NCI-H69 (cell line): ENCODE measurements around the gene SAMD3.
A peak's percentile ranks its signal among the peaks of the same experiment; 100 is the strongest.
"Not testable (repeated sequence)": the region's sequence is repeated elsewhere in the genome, so short reads cannot be mapped to it uniquely, and the experiment has no call there.

Source experiments
- DNase-seq: peaks from one replicate; lab custom pipeline; 2025; lab: John Stamatoyannopoulos, UW

SAMD3 gene

GRCh38 chr6:130173377-130174004 is 49.3 kb downstream of the SAMD3 start:
- DNase-seq = not testable (repeated sequence)

DNA sequence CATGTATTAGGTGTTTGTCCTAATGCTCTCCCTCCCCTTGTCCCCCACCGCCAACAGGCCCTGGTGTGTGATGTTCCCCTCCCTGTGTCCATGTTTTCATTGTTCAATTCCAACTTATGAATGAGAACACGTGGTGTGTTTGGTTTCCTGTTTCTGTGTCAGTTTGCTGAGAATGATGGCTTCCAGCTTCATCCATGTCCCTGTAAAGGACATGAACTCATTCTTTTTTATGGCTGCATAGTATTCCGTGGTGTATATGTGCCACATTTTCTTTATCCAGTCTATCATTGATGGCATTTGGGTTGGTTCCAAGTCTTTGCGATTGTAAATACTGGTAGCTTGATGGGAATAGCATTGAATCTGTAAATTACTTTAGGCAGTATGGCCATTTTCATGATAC is 52.6 kb downstream of the SAMD3 start:
- not testable (repeated sequence) for DNase-seq

DNA sequence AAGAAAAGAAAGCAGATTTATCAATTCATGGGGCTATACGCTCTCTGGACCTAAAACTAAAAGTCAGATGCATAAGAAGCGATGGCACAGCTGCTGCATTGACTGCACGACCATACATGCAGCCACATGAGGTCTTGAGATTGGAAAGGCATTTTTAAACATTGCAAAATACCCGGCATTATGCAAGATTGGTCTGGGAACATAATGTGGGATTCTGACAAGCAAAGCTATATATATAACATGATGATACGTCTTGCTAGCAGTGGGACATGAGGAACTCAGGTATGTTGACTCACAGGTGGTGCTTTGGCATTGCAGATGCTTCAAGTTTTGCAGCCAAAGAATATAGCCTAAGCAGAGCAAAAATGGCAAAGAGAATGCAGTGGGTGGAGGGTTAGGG is 55.1 kb downstream of the SAMD3 start:
- DNase-seq = no peak

DNA sequence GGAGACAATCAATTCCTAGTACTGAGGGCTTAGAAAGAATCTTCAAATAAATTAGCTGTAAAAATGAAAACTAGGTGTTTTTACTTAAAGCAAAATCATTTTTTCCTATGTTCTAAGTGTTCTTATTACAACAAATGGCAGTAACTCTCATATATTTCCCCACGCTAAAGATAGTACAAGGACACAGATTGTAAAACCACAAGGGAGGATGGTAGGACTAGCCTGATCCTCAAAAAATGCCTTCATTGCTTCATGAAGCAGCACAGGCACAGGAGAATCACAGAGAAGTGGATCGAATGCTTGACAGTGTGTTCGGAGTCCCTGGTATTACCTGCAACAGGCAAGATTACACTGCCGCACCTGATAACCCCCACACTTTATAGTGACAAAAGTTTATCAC is 58.5 kb downstream of the SAMD3 start:
- no peak for DNase-seq

GRCh38 chr6:130163266-130163665 is 59.5 kb downstream of the SAMD3 start:
- DNase-seq = no peak

GRCh38 chr6:130162421-130162820 is 60.3 kb downstream of the SAMD3 start:
- DNase-seq = no peak

- DNase-seq = no peak
Measured at GRCh38 chr6:130161683-130162404, 60.9 kb downstream of the SAMD3 start.

DNA sequence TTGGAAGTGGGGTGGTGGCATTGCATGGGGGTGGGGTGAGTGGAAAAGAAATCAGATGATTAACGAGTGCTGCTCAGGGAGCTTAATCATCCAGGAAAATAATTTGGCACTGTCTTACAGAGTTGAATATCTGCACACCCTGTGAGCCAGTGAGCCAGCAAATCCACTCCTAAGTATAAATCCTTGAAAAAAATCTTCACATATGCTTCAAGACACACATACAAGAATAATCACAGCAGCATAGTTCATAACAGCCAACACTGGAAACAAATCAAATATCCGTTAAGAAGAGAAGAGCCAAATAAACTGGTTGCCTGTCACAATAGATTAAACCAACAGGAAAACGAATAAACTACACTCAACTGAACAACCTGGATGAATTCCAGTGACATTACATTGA is 62.8 kb downstream of the SAMD3 start:
- DNase-seq = no peak

DNA sequence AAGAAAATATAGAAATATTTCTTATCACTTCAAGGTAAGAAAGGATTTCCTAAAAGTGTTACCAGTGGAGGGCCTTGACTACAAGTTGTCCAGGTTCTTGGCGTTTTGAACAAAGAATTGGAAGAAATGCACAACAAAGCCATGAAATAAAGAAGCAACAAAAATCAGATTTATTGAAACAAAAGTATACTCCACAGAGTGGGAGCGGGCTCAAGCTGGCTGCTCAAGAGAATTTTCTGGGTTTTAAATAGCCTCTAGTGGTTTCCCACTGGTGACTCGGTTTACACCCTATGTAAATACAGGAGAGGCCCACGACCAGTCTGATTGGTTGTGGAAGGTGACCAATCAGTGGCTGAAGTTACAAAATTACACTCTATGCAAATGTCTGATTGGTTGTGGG is 64.2 kb downstream of the SAMD3 start:
- no peak for DNase-seq

DNA sequence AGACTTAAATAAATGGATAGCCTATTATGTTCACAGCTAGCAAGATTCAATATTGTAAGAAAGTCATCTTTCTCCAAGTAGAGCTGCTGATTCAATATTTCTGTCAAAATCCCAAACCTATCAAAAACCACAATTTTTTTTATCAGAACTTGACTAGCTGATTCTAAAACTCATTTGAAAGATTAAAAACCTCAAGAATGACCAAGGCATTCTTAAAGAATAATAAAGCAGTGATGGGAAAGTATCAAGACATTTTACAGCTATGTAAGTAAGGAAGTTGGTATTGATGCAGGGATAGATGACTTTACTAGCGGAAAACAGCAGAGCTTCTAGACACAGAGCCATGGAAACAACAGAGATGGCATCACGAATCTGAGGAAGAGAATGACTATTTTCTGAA is 64.7 kb downstream of the SAMD3 start:
- DNase-seq = no peak

GRCh38 chr6:130156908-130157307 is 65.8 kb downstream of the SAMD3 start:
- no peak for DNase-seq

DNA sequence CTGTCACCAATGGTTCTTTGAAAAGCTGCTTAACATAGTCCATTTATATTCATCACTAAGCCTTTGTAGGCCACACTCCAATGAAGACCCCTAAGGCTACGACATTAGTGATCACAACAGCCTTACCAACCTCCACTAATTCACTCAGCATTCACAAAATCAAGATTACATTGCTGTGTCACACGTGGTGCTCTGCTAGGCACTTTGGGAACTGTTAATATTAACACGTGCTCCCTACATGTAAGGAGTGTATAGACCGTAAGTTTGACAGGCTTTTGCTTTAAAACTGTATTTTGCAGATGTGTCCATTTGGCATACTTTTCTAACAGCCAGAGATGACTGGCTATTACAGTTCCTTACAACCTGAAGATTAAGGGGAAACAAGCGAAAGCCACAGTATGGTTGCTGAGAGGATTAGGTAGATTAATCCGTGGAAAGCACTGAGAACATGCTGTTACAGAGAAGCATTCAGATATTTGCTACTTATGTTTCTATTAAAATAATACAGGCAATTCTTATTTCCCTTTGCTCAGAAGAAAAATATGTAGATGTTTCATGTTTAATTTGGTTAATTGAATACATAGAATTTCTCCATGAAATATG is 69.7 kb downstream of the SAMD3 start:
- no peak for DNase-seq

DNA sequence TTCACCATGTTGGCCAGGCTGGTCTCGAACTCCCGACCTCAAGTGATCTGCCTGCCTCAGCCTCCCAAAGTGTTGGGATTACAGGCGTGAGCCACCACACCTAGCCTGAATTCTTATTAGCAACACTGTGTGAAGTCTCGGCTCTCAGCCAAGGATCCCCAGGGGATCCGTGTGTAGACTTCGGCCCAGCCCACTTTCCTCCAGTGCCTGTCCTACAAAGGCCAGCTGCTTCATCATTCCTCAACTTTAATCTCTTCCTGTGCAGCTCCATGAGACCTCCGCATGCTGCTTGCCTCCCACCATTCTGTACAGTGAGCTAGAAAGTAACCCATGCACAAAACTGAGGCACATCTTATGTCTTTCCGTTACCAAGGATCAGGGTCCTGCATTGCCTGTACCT is 71.8 kb downstream of the SAMD3 start:
- DNase-seq = peak; percentile 32

DNA sequence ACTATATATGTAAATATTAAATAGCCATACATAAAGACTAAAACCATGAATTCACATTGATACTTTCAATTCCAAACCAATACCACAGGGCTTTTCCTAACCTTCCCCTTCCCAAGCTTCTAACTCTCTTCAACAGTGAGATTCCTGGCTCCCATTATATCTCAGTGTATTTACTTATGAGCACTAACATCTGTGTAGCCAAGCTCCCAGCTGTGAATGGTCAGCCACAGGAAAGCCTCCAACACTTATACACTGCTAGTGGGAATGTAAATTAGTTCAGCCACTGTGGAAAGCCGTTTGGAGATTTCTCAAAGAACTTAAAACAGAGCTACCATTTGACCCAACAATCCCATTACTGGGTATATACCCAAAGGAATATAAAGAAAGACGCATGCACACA is 73.7 kb downstream of the SAMD3 start:
- not testable (repeated sequence) for DNase-seq

- DNase-seq = peak; percentile 5
Measured at GRCh38 chr6:130148181-130148580, 74.6 kb downstream of the SAMD3 start.

DNA sequence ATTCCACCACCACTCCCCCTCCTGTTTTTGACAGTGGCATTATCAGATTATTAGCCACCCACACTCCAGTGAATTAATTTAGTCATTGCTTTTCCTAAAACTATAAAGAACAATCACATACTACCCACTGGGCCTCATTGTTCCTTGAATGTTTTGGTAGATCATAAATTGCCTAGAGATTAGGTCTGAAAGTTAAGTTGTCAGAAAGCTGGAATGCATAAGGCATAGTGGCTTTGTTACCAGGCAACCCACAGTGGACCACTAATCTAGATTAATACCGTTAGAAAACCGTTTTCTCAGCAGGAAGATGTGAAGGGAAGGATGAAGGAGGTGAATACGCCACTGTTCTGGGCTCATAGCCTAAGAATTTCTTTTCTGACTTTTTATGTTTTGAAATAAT is 75.6 kb downstream of the SAMD3 start:
- DNase-seq = no peak

GRCh38 chr6:130143709-130144108 is 79.0 kb downstream of the SAMD3 start:
- no peak for DNase-seq

- DNase-seq = no peak
Measured at GRCh38 chr6:130140084-130140483, 82.7 kb downstream of the SAMD3 start.

GRCh38 chr6:130138909-130139242 is 83.9 kb downstream of the SAMD3 start:
- no peak for DNase-seq

DNA sequence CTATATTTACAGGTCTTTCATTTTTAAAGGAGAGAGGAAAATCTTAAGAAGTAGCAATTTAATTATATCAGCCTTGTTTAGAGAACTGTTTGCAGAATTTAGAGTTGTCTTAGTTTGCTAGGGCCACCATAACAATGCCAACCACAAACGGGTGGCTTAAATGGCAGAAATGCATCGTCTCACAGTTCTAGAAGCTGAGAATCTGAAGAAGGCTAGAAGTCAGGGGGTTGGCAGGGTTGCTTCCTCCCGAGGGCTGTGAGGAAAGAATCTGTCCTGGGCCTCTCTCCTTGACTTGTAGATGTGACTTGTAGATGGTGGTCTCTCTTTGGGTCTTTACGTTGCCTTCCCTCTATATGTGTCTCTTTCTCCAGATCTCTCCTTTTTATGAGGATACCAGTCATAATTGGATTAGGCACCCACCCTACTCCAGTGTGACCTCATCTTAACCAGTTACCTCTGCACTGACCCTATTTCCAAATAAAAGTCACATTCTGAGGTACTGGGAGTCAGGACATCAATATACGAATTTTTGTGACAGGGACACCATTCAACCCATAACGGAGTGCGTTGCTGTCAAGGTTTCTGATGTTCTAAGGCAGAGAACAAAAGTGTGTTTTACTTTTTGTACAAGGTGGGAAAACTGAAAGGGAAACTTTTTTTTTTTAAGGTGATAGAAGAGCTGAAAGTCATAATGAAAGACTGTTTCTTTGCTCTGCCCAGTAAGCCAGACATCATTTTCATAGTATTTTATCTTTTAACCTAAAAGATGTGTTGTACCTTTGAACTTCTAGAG is 84.4 kb downstream of the SAMD3 start:
- no peak for DNase-seq

- no peak for DNase-seq
Measured at GRCh38 chr6:130136798-130137197, 86.0 kb downstream of the SAMD3 start.

DNA sequence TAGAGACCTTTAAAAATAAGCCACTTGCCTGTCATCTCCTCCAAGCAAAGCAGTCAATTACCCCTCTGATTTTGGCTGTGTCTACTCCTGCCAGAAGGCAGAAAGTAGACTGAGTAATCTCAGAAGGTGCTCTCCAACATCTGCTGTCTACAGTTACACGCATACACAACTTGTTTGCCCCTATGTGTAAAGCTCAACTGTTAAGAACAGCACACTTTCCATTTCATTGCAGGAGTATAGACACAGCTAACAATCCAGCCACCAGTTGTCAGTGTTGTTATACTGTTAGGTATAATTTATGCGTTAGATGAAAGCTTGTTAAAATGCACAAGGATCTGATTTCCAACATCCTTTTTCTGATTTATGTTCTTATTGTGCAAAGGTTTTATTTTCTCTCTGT is 88.2 kb downstream of the SAMD3 start:
- DNase-seq = no peak

- DNase-seq = no peak
Measured at GRCh38 chr6:130132286-130132701, 90.5 kb downstream of the SAMD3 start.
